GM21381 (cell line): ENCODE measurements around the gene BLZF1.
"Not testable (repeated sequence)": the region's sequence is repeated elsewhere in the genome, so short reads cannot be mapped to it uniquely, and the experiment has no call there.

Experiments used
- ATAC-seq: cut with Tn5 transposase; IDR thresholded peaks from one replicate; pipeline ENCODE4 v1.9.1; 2021; ENCODE audit warnings: mild to moderate bottlenecking, moderate library complexity; ENCODE audit not compliant: unreplicated experiment

The BLZF1 gene

DNA sequence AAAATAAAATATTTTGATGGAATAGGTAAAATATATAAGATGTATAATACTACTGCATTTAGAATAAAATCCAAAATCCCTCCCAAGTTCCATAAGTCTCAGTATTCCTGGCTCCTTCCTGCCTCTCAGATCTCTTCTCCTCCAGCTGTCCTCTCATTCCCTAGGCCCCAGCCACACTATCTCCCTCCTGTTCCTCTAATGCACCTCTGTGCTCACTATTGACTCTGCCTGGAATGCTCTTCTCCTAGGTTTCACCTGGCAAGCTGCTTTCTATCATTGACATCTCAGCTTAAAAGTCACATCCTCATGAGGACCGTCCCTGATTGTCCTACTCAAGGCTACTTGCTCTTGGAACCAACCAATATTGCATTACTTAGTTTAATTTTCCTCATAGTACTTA lies 7.6 kb upstream of the BLZF1 start:
- no peak for ATAC-seq

DNA sequence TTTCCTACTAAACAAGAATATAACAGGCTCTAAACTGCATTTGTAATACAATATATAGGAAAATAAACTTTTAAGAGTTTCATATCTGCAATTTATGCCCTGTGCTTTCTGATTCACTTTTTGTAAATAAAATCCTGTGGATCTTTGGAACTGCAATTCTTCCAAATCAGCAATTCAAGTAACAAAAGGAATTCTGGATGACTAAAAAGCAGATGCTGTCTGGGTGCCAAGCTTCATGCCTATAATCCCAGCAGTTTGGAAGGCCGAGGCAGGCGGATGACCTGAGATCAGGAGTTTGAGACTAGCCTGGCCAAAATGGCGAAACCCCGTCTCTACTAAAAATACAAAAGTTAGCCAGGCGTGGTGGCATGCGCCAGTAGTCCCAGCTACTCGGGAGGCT lies 6.7 kb upstream of the BLZF1 start:
- ATAC-seq = no peak

GRCh38 chr1:169363046-169363730 lies 4.8 kb upstream of the BLZF1 start:
- ATAC-seq = peak; percentile 31

- ATAC-seq = no peak
These were observed 3.0 kb upstream of the BLZF1 start for GRCh38 chr1:169364948-169365347.

GRCh38 chr1:169367096-169367685 lies 804 bp upstream of the BLZF1 start:
- ATAC-seq = no peak

DNA sequence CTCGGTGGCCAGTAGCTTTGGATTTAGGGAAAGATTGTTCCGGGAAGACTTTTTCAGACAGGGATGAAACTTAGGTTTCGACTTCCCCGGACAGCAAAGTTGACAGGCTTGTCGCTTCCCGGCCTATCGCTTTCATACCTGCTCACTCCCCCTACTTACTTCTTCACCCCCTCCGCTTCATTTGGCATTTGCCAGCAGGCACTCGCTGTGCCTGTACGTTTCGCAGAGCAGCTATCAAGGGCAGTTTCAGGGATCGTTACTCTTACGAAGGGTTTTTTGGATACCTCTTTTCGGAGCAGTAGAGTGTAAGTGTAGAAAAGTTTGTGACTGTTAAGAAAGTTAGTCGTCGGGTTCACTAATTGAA lies 393 bp downstream of the BLZF1 start:
- ATAC-seq = no peak

DNA sequence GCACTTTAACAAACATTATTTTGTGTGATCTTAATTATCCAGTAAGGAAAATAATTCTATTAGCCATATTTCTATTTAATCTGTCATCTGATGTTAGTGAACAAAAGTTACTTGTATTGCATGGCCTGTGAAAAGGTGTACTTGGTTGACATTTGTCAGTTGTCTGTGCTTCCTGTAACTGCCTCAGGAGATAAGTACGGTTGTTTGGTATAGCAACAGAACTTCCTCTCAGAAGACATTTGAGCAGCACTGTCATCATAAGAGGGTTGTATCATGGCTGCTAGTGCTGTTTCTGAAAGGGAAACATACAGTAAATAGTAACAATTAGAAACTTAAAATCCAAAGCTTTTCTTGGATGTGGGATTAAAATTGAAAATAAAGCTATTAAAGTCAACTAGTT lies 3.4 kb downstream of the BLZF1 start:
- ATAC-seq = no peak

- no peak for ATAC-seq
These were observed 13.2 kb downstream of the BLZF1 start for GRCh38 chr1:169381162-169381561.

DNA sequence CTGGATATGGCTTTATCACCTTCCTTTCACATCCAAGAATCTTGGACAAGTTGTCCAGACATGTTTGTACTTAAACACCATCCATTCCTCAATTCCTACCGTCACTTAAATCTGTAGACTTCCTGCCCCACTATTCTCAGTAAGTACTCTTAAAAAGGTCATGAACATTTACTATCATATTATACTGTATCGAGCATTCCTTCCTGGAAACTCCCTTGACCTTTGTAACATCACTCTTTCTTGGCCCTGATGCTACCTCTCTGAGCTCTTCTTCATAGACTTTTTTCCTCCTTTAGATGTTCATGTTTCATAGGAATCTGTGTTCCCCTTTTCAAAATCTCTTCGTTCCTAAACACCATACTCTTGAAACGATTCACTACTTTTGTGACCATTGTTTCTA lies 15.5 kb downstream of the BLZF1 start:
- ATAC-seq = no peak

GRCh38 chr1:169387399-169387798 lies 19.4 kb downstream of the BLZF1 start:
- no peak for ATAC-seq

- peak; percentile 78 for ATAC-seq
These were observed 22.3 kb downstream of the BLZF1 start for GRCh38 chr1:169390303-169390702.

DNA sequence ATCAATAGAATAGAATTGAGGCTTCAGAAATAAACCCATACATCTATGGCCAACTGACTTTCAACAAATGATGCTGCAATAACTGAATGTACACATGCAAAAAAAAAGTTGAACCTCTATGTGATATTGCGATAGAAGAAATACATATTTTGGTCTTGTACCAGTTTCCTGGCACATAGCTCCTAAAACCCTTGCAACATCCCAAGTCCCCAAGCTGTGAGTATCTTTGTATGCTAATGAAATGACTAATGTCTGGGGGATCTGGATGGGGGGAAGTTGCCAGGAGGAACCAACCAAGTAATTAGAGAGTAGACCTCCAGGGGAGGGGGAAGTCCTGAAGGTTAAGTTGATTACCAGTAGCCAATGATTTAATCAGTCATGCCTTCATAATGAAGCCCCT lies 24.4 kb downstream of the BLZF1 start:
- no peak for ATAC-seq

GRCh38 chr1:169395955-169396354 lies 28.0 kb downstream of the BLZF1 start:
- no peak for ATAC-seq

DNA sequence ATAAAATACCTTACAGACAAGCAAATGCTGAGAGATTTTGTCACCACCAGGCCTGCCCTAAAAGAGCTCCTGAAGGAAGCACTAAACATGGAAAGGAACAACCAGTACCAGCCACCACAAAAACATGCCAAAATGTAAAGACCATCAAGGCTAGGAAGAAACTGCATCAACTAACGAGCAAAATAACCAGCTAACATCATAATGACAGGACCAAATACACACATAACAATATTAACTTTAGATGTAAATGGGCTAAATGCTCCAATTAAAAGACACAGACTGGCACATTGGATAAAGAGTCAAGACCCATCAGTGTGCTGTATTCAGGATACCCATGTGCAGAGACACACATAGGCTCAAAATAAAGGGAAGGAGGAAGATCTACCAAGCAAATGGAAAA lies 34.6 kb downstream of the BLZF1 start:
- not testable (repeated sequence) for ATAC-seq

GRCh38 chr1:169408340-169408739 lies 40.3 kb downstream of the BLZF1 start:
- ATAC-seq = not testable (repeated sequence)

- no peak for ATAC-seq
These were observed 47.0 kb downstream of the BLZF1 start for GRCh38 chr1:169414952-169415351.

GRCh38 chr1:169421309-169421708 lies 53.3 kb downstream of the BLZF1 start:
- no peak for ATAC-seq

GRCh38 chr1:169426174-169426705 lies 58.2 kb downstream of the BLZF1 start:
- ATAC-seq = no peak

- ATAC-seq = no peak
These were observed 59.2 kb downstream of the BLZF1 start, which contains the start of gene CCDC181 for GRCh38 chr1:169427081-169427641. Gene CCDC181 (minus strand): TSS chr1:169427474. CDS start chr1:169424927, 2,547 bp downstream.
